K562 (cell line): ENCODE measurements around the gene HSFX3. TPM values are rescaled to one million over a fixed set of nuclear protein-coding genes. Genes with fewer than 3 reads are reported as not detected.

Experiments used
- CAMTA2 ChIP-seq: fragments of 250-450 bp; sonication (Bioruptor Pico); conservative IDR thresholded peaks from 2 replicates; pipeline ENCODE4 v1.5.1; 2022
- CHD7 ChIP-seq: fragments of 200-600 bp; sonication (generic); IDR thresholded peaks from one replicate; pipeline ENCODE4 v1.6.1; 2012; ENCODE audit warnings: mild to moderate bottlenecking, low read depth, low read length, inconsistent platforms
- CREB1 ChIP-seq, 2 experiments: sonication (generic) in 1 of 2; formaldehyde crosslinking in 1 of 2; IDR thresholded peaks; 2 replicates each; pipeline versions ENCODE4 v1.6.1 to v1.8.0; 2012 to 2022; ENCODE audit warnings: inconsistent platforms in 1 of 2, mild to moderate bottlenecking in 1 of 2, missing genetic modification reagents in 1 of 2, moderate library complexity in 1 of 2
- CXXC5 ChIP-seq: fragments of 250-450 bp; sonication (Bioruptor Pico); IDR thresholded peaks from 2 replicates; pipeline ENCODE4 v1.8.0; 2022; ENCODE audit warnings: inconsistent platforms, mild to moderate bottlenecking, moderate library complexity
- EGR1 ChIP-seq: fragments of 450-650 bp; conservative IDR thresholded peaks from 2 replicates; pipeline ENCODE4 v1.6.1; 2017; ENCODE audit warnings: mild to moderate bottlenecking
- ELF2 ChIP-seq: fragments of 250-450 bp; sonication (Bioruptor Pico); IDR thresholded peaks from 2 replicates; pipeline ENCODE4 v1.5.0; 2021; ENCODE audit warnings: mild to moderate bottlenecking
- JUND ChIP-seq, 2 experiments: IDR thresholded peaks; 2 replicates in 1 of 2; 3 replicates in 1 of 2; pipeline ENCODE4 v1.6.1; 2011; ENCODE audit warnings: borderline replicate concordance in 2 of 2, low read depth in 2 of 2, low read length in 2 of 2, improper control_type of control experiment in 1 of 2, missing biosample characterization in 1 of 2, missing genetic modification characterization in 1 of 2, missing genetic modification reagents in 1 of 2
- KAT8 ChIP-seq: fragments of 450-650 bp; IDR thresholded peaks from 2 replicates; pipeline ENCODE4 v1.6.1; 2016; ENCODE audit warnings: low read depth, mild to moderate bottlenecking
- KDM2B ChIP-seq: fragments of 250-450 bp; sonication (Bioruptor Pico); IDR thresholded peaks from 2 replicates; pipeline ENCODE4 v1.8.0; 2021; ENCODE audit warnings: mild to moderate bottlenecking, moderate library complexity
- NONO ChIP-seq, 2 experiments: fragments of 200-400 bp in 1 of 2; fragments of 450-650 bp in 1 of 2; formaldehyde crosslinking in 1 of 2; IDR thresholded peaks; 2 replicates each; pipeline ENCODE4 v1.6.1; 2017; ENCODE audit warnings: low read depth in 2 of 2, mild to moderate bottlenecking in 2 of 2, moderate library complexity in 2 of 2, low read length in 1 of 2
- POLR2B ChIP-seq: fragments of 450-650 bp; IDR thresholded peaks from 2 replicates; pipeline ENCODE4 v1.6.1; 2018; ENCODE audit warnings: low read depth; ENCODE audit not compliant: partially characterized antibody
- PRMT5 ChIP-seq: sonication (generic); formaldehyde crosslinking; IDR thresholded peaks from 2 replicates; pipeline ENCODE4 v1.5.0; 2020; ENCODE audit warnings: missing genetic modification reagents
- RBM25 ChIP-seq: fragments of 200-400 bp; formaldehyde crosslinking; IDR thresholded peaks from 2 replicates; pipeline ENCODE4 v1.6.1; 2018; ENCODE audit warnings: low read length, low read depth, moderate library complexity; ENCODE audit not compliant: severe bottlenecking
- ZNF77 ChIP-seq: fragments of 250-450 bp; sonication (Bioruptor Pico); IDR thresholded peaks from 2 replicates; pipeline ENCODE4 v1.5.0; 2020
- polyA plus RNA-seq, 8 experiments: library from polyadenylated mRNA; depleted of rRNA in 4 of 8; stranded (reverse) in 5 of 8; unstranded in 3 of 8; fragments of >200 nt; fragmentation: Nextera tagmentation in 2 of 8; fragmentation: Illumina TruSeq in 1 of 8; extraction: Ambion mirVana in 2 of 8; extraction: Trizol in 1 of 8; gene quantifications; 2 replicates each; pipeline versions ENCODE4 v1.2.1 to v1.2.3, GENCODE V29; 2011 to 2014; ENCODE audit warnings: inconsistent platforms in 1 of 8, missing spikeins in 1 of 8
- total RNA-seq, 7 experiments: library from RNA; depleted of rRNA in 6 of 7; stranded (reverse); fragments of >200 nt in 6 of 7; fragmentation: Illumina TruSeq in 2 of 7; extraction: Trizol in 2 of 7; gene quantifications; 2 replicates each; pipeline versions ENCODE4 v1.2.1 to v1.2.3, GENCODE V29; 2011 to 2021; ENCODE audit warnings: low replicate concordance in 1 of 7
- TF ChIP-seq, protein P1 (sequence below): fragments of 250-450 bp; sonication (Bioruptor Pico); IDR thresholded peaks from 2 replicates; pipeline ENCODE4 v1.8.0; 2021; ENCODE audit warnings: mild to moderate bottlenecking, moderate library complexity

HSFX3 gene
- total and polyA plus RNA-seq, 9 of the 15 experiments (the other 6 are each of a cell fraction or from before 2014, with no cell fraction given) = 0.08 to 0.10 TPM; not detected in 7

DNA sequence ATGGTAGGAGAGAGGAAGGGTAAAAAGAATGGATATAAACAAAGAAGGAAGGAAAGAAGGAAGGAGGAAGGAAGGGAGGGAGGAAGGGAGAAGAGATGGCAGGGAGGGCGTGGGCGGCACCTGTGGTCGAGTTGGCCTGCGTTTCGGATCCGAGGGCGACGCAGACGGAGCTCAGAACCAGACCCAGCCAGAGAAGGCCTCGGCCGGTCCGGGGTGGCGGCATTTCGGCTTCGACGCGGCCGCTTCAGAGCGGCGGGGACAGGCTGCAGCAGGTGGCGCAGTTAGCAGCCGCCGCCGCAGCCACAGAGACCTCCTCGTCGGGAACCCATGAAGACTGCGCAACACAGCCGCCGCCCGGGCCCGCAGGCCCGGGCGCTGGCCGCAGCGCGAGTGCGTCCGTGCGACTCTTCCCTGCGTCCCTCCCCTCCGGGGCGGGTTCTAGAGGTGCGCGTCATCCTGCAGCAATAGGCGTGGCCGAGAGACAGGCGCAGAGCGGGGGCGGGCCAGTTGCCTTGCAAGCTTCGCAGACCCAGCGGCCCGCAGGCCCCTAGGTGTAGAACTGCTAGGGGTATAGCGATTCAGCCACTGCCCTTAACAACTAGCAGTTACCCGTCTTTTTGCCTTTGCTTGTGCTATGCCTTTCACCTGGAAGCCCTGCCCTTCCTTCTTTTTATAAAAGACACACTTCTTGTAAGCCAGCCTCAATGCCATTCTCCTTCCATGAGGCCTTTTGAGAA lies 44.6 kb downstream of the HSFX3 start, which contains the start of gene IDS (continued):
- TF ChIP-seq CHD7 (no peak), EGR1 (peak; percentile 83), RBM25 (no peak), PRMT5 (CRISPR knock-in tag) (no peak), ZNF77 (CRISPR knock-in tag) (no peak), ELF2 (CRISPR knock-in tag) (no peak), POLR2B (peak; percentile 54), CXXC5 (CRISPR knock-in tag) (peak; percentile 92), CAMTA2 (no peak), NONO (IDR thresholded peaks at IDR 0.05; ENCODE audit: low read depth in 2 of 2, low read length in 1 of 2) (peak in 1 of 2 experiments; percentile 42; a peak in 1 of 4 replicates), JUND (IDR thresholded peaks at IDR 0.05; ENCODE audit: borderline replicate concordance, low read depth, low read length) (peak; percentile 59), JUND (tag; IDR thresholded peaks at IDR 0.05; ENCODE audit: borderline replicate concordance, low read depth, low read length) (peak; percentile 20; the same call in 1 of the 3 replicates), CREB1 (IDR thresholded peaks at IDR 0.05) (peak; percentile 73; the same call in 1 of the 2 replicates), CREB1 (CRISPR knock-in tag; IDR thresholded peaks at IDR 0.05) (peak; percentile 67; the same call in 1 of the 2 replicates), KAT8 (no peak), KDM2B (CRISPR knock-in tag) (0 out of 2 replicates have a peak, but pooled peaks have one; percentile 21)
- TF ChIP-seq, protein P1, sequence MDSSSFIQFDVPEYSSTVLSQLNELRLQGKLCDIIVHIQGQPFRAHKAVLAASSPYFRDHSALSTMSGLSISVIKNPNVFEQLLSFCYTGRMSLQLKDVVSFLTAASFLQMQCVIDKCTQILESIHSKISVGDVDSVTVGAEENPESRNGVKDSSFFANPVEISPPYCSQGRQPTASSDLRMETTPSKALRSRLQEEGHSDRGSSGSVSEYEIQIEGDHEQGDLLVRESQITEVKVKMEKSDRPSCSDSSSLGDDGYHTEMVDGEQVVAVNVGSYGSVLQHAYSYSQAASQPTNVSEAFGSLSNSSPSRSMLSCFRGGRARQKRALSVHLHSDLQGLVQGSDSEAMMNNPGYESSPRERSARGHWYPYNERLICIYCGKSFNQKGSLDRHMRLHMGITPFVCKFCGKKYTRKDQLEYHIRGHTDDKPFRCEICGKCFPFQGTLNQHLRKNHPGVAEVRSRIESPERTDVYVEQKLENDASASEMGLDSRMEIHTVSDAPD = no peak
